Neural progenitor cell (in vitro differentiated cells): ENCODE data around the gene CGREF1. TPM values are rescaled to one million over a fixed set of nuclear protein-coding genes. Genes with fewer than 3 reads are reported as not detected.
A peak's percentile ranks its signal among the peaks of the same experiment; 100 is the strongest.

Source experiments
- DNase-seq: peaks from one replicate; pipeline ENCODE4 v3.0.0-alpha.2; 2016; ENCODE audit warnings: low spot score
- H2AFZ ChIP-seq: fragments of 200-600 bp; sonication (generic); replicated peaks from 2 replicates; pipeline ENCODE4 v1.6.1; 2016; ENCODE audit warnings: antibody characterized with exemption
- H3F3A ChIP-seq: fragments of 200-600 bp; sonication (generic); 2 replicates; pipeline ENCODE4 v1.6.1; 2016; ENCODE audit warnings: antibody characterized with exemption, low read depth
- H3K27ac ChIP-seq: fragments of 200-600 bp; sonication (generic); 2 replicates; pipeline ENCODE4 v1.5.1; 2016; ENCODE audit warnings: mild to moderate bottlenecking
- H3K27me3 ChIP-seq: fragments of 200-600 bp; sonication (generic); 2 replicates; pipeline ENCODE4 v1.6.1; 2016; ENCODE audit warnings: mild to moderate bottlenecking, moderate library complexity
- H3K36me3 ChIP-seq: fragments of 200-600 bp; sonication (generic); 2 replicates; pipeline ENCODE4 v1.5.1; 2016
- H3K4me1 ChIP-seq: fragments of 200-600 bp; sonication (generic); 2 replicates; pipeline ENCODE4 v1.6.1; 2016; ENCODE audit warnings: mixed run types
- H3K4me2 ChIP-seq: fragments of 200-600 bp; sonication (generic); 2 replicates; pipeline ENCODE4 v1.6.1; 2016
- H3K4me3 ChIP-seq: fragments of 200-600 bp; sonication (generic); 2 replicates; pipeline ENCODE4 v1.5.1; 2016
- H3K79me2 ChIP-seq: fragments of 200-600 bp; sonication (generic); 2 replicates; pipeline ENCODE4 v1.6.1; 2016; ENCODE audit warnings: low read depth
- H3K9ac ChIP-seq: fragments of 200-600 bp; sonication (generic); 2 replicates; pipeline ENCODE4 v1.6.1; 2016
- H3K9me3 ChIP-seq: fragments of 200-600 bp; sonication (generic); 2 replicates; pipeline ENCODE4 v1.5.1; 2016; ENCODE audit warnings: low read depth
- H4K20me1 ChIP-seq: fragments of 200-600 bp; sonication (generic); 2 replicates; pipeline ENCODE4 v1.6.1; 2016; ENCODE audit warnings: low read depth
- H3K27ac Mint-ChIP-seq: 3 replicates; pipeline ENCODE4 v1.8.0; 2021; ENCODE audit warnings: mixed read lengths
- H3K27me3 Mint-ChIP-seq: 2 replicates; pipeline ENCODE4 v1.8.0; 2022; ENCODE audit warnings: low read depth, mild to moderate bottlenecking, inconsistent platforms, moderate library complexity, mixed read lengths; ENCODE audit not compliant: insufficient read depth
- H3K36me3 Mint-ChIP-seq: 3 replicates; pipeline ENCODE4 v1.8.0; 2021; ENCODE audit warnings: mixed read lengths
- H3K4me1 Mint-ChIP-seq: 3 replicates; pipeline ENCODE4 v1.8.0; 2021; ENCODE audit warnings: mixed read lengths
- H3K4me3 Mint-ChIP-seq: 3 replicates; pipeline ENCODE4 v1.8.0; 2021; ENCODE audit warnings: mild to moderate bottlenecking, moderate library complexity, mixed read lengths
- H3K9me3 Mint-ChIP-seq: 3 replicates; pipeline ENCODE4 v1.8.0; 2020; ENCODE audit warnings: mixed read lengths
- EZH2 ChIP-seq: fragments of 200-600 bp; sonication (generic); IDR thresholded peaks from 2 replicates; pipeline ENCODE4 v1.6.1; 2017; ENCODE audit warnings: antibody characterized with exemption, mild to moderate bottlenecking, moderate library complexity
- EZH2phosphoT487 ChIP-seq: fragments of 200-600 bp; sonication (generic); IDR thresholded peaks from 2 replicates; pipeline ENCODE4 v1.6.1; 2017; ENCODE audit warnings: antibody characterized with exemption
- total RNA-seq: library from RNA; depleted of rRNA; stranded (reverse); fragments of >200 nt; gene quantifications from 2 replicates; pipeline ENCODE4 v1.2.3, GENCODE V29; 2015; ENCODE audit warnings: low replicate concordance
- TF ChIP-seq, protein P1 (sequence below): fragments of 200-600 bp; sonication (generic); IDR thresholded peaks from 2 replicates; pipeline ENCODE4 v1.5.1; 2017; ENCODE audit warnings: antibody characterized with exemption, mild to moderate bottlenecking

Gene CGREF1
- total RNA-seq, 1 donor from 2014 or later: 3.0 TPM

DNA sequence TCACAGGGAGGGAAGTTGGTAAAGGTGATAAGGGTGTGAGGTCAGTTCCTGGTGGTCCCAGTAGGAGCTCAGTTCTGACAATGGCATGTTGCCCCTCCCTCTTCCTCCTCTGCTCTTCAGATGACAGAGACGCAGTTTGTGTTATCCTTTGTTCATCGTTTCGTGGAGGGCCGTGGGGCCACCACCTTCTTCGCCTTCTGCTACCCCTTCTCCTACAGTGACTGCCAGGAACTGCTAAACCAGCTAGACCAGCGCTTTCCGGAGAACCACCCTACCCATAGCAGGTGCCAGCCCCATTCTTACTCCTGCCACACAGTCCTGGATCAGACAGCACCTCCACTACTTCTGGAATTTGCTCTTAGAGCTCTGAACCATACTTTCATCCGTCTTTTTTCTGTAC lies 65.2 kb downstream of the CGREF1 start:
- no peak overlapping the region for H3K27ac Mint-ChIP-seq
- Histone ChIP-seq H3K79me2 (peaks cover 3% of the 10 kb centered on the region), H3K36me3 (no peaks in the 10 kb centered on the region), H3K27ac (no peak overlapping the region), H3F3A (peaks cover 27% of the 10 kb centered on the region), H3K4me2 (no peak overlapping the region), H2AFZ (no peak overlapping the region), H3K9me3 (no peaks in the 10 kb centered on the region), H4K20me1 (no peaks in the 10 kb centered on the region), H3K4me3 (no peak overlapping the region), H3K27me3 (no peaks in the 10 kb centered on the region), H3K4me1 (peaks cover 5% of the 10 kb centered on the region), H3K9ac (no peak overlapping the region)
- H3K9me3 Mint-ChIP-seq: peaks cover 19% of the 10 kb centered on the region
- H3K36me3 Mint-ChIP-seq: peaks cover 40% of the 10 kb centered on the region
- TF ChIP-seq EZH2 (no peak), EZH2phosphoT487 (no peak)
- TF ChIP-seq, protein P1, sequence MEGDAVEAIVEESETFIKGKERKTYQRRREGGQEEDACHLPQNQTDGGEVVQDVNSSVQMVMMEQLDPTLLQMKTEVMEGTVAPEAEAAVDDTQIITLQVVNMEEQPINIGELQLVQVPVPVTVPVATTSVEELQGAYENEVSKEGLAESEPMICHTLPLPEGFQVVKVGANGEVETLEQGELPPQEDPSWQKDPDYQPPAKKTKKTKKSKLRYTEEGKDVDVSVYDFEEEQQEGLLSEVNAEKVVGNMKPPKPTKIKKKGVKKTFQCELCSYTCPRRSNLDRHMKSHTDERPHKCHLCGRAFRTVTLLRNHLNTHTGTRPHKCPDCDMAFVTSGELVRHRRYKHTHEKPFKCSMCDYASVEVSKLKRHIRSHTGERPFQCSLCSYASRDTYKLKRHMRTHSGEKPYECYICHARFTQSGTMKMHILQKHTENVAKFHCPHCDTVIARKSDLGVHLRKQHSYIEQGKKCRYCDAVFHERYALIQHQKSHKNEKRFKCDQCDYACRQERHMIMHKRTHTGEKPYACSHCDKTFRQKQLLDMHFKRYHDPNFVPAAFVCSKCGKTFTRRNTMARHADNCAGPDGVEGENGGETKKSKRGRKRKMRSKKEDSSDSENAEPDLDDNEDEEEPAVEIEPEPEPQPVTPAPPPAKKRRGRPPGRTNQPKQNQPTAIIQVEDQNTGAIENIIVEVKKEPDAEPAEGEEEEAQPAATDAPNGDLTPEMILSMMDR: no peak
- DNase-seq: no peak
- H3K27me3 Mint-ChIP-seq: peaks cover 20% of the 10 kb centered on the region
- H3K4me3 Mint-ChIP-seq: peak overlapping the region; percentile 92
- H3K4me1 Mint-ChIP-seq: peaks cover 28% of the 10 kb centered on the region

- H3K9ac ChIP-seq: no peak overlapping the region
- no peaks in the 10 kb centered on the region for H3K27me3 ChIP-seq
- Mint-ChIP-seq H3K27ac (no peak overlapping the region), H3K36me3 (peaks cover 38% of the 10 kb centered on the region), H3K9me3 (peaks cover 19% of the 10 kb centered on the region), H3K4me1 (peaks cover 31% of the 10 kb centered on the region), H3K27me3 (peaks cover 21% of the 10 kb centered on the region), H3K4me3 (peak overlapping the region; percentile 92)
- H3K4me3 ChIP-seq: no peak overlapping the region
- no peak for TF ChIP-seq EZH2
- TF ChIP-seq EZH2phosphoT487: no peak
- TF ChIP-seq, protein P1: no peak
- H3K79me2 ChIP-seq: peaks cover 3% of the 10 kb centered on the region
- no peak overlapping the region for H3K4me2 ChIP-seq
- H3K27ac ChIP-seq: no peak overlapping the region
- no peak overlapping the region for H2AFZ ChIP-seq
- H3K4me1 ChIP-seq: peaks cover 5% of the 10 kb centered on the region
- H3K36me3 ChIP-seq: no peaks in the 10 kb centered on the region
- H4K20me1 ChIP-seq: no peaks in the 10 kb centered on the region
- no peak for DNase-seq
- H3F3A ChIP-seq: peaks cover 31% of the 10 kb centered on the region
- no peaks in the 10 kb centered on the region for H3K9me3 ChIP-seq
Measured at GRCh38 chr2:27053321-27053720, 65.6 kb downstream of the CGREF1 start.

- Histone ChIP-seq H3K36me3 (no peaks in the 10 kb centered on the region), H3F3A (peaks cover 34% of the 10 kb centered on the region), H3K27ac (no peak overlapping the region), H3K9me3 (no peaks in the 10 kb centered on the region), H2AFZ (peak overlapping the region; percentile 92), H4K20me1 (no peaks in the 10 kb centered on the region), H3K9ac (peak overlapping the region; percentile 63), H3K4me3 (peak overlapping the region; percentile 75), H3K27me3 (no peaks in the 10 kb centered on the region), H3K4me2 (peak overlapping the region; percentile 88), H3K79me2 (peaks cover 3% of the 10 kb centered on the region), H3K4me1 (peaks cover 5% of the 10 kb centered on the region)
- peaks cover 33% of the 10 kb centered on the region for H3K36me3 Mint-ChIP-seq
- peak; percentile 45 for DNase-seq
- peaks cover 19% of the 10 kb centered on the region for H3K9me3 Mint-ChIP-seq
- peak overlapping the region; percentile 92 for H3K4me3 Mint-ChIP-seq
- TF ChIP-seq EZH2phosphoT487 (no peak), EZH2 (no peak)
- TF ChIP-seq, protein P1: no peak
- H3K4me1 Mint-ChIP-seq: peaks cover 32% of the 10 kb centered on the region
- peaks cover 22% of the 10 kb centered on the region for H3K27me3 Mint-ChIP-seq
- peak overlapping the region; percentile 82 for H3K27ac Mint-ChIP-seq
Measured at GRCh38 chr2:27051902-27052645, 66.9 kb downstream of the CGREF1 start.
